MM.1S (cell line): Measurements from ENCODE around the gene MBD2.

Experiments used
- CTCF ChIP-seq: fragments of 300-600 bp; sonication (generic); IDR thresholded peaks from 2 replicates; pipeline ENCODE4 v1.5.1; 2016; ENCODE audit warnings: antibody characterized with exemption, low read length, mixed read lengths
- EZH2 ChIP-seq: fragments of 300-600 bp; sonication (generic); optimal IDR thresholded peaks from 2 replicates; pipeline ENCODE3; 2017; ENCODE audit warnings: low read depth, mild to moderate bottlenecking, antibody characterized with exemption, low read length, mixed read lengths
- EZH2phosphoT487 ChIP-seq: fragments of 300-600 bp; sonication (generic); IDR thresholded peaks from 2 replicates; pipeline ENCODE4 v1.6.1; 2018; ENCODE audit warnings: antibody characterized with exemption, low read length

GRCh38 chr18:54235871-54236270, 11.4 kb upstream of the MBD2 start:
- no peak for TF ChIP-seq CTCF
- no peak for TF ChIP-seq EZH2
- TF ChIP-seq EZH2phosphoT487: no peak
